C4-2B (cell line): ENCODE measurements around the gene EXD1.

Source experiments
- CTCF ChIP-seq: fragments of 450-650 bp; conservative IDR thresholded peaks from 2 replicates; pipeline ENCODE4 v1.5.1; 2017; ENCODE audit warnings: mild to moderate bottlenecking
- ZFX ChIP-seq: fragments of 450-650 bp; IDR thresholded peaks from 2 replicates; pipeline ENCODE4 v1.6.1; 2017

DNA sequence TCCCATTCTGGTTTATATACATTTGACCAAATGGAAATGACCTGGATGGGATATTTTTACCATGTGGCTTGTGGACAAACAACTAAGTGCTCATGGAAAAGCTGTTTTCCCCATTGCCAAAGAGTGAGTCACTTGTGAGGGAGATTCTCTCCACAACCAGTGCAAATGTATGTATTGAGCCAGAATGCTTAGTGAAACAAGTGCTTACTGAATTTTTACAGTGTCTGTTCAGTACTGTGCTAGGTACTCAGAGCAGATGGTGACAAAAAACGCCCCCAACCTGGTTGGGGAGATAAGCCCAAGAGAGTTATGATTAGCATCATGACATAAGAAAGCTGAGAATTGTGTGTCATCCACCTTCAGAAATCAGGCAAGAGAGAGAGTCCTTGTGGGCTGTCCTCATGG lies 2.8 kb upstream of the EXD1 start:
- TF ChIP-seq CTCF (no peak), ZFX (no peak)
